HG02763 (cell line): Measurements from ENCODE around the gene GNG12.

Source experiments
- ATAC-seq: cut with Tn5 transposase; IDR thresholded peaks from one replicate; pipeline ENCODE4 v1.9.1; 2021; ENCODE audit warnings: mild to moderate bottlenecking, moderate library complexity; ENCODE audit not compliant: unreplicated experiment

The GNG12 gene

DNA sequence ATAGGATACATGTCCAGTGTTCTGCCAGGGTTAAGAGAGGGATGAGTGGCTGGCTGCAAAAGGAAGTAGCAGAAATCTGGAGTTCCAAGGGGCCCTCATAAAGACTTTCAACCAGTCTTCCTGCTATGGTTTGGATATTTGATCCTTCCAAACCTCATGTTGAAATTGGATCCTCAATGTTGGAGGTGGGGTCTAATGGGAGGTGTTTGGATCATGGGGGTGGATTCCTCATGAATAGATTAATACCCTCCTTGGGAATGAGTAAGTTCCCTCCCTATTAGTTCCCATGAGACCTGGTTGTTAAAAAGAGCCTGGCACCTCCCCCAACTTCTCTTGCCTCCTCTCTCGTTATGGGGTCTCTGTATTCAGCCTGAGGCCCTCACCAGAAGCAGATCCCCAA, 10.1 kb upstream of the GNG12 start:
- no peak for ATAC-seq

DNA sequence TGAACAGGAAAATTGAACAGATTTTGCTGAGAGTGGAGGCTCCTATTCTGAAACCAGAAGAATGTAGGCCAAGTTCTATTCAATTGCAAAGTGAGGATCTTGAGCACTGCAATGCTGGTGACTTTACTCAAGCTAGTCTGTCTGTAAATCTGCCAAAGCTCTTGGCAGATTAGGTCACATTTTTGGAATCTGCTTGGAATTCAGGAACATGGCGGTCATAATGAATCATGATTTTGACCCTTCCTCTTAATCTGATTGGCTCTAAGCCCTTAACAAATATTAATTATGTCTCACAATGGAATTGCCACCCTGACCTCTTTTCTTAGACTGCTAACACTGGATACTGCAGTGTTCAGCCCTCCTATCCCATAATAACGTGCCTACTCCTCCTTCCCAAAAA, 7.2 kb upstream of the GNG12 start:
- no peak for ATAC-seq

DNA sequence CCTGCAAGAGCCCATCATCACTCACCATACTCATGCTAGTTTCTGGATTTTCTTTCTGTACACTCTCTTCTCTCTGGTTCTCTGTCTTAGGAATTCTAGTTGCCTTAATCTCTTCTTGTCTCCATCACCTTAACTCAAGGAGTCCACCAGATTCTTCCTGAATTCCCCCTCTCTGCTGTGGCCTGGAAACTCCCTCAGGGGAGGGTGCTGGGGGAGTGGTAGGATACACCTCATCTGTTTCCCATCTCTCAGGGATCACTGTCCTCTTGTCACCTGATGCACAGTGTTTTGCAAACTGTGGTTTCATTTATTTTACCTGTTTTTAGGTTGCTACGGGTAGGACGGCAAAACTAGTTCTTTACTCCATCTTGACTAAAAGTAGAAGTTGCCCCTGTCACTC, 6.6 kb upstream of the GNG12 start:
- ATAC-seq: no peak

DNA sequence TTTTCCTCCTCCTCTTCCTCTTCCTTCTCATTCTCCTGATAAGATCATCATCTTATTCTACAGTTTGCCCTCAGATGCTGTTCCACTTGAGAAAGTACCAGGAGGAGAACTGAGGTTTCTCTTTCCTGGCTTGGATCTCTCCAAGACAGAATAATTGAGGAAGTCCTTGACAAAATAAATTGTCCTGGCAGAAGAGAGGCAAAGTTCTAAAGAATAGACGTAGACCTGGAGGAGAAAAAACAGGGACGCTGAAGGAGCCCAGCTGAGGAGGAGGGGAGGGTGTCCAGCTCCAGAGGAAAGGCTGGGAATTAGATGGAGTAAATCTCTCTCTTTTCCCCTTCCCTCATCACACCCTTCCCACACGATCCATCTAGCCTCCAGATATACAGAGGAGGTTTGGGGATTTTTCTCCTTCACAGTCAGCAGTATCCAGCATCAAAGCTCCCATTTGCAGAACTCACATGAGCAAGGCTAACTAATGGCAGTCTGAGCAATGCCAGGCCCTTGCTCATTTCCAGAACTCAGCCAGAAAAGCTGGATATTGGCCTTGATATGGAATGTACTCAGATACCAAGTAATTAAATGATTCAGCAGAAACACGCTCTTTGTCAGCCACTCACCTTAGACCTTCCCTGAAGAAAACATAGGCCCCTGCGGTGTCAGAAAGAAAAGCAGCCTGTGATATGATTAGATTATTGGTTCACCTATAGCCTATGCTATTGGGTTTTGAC, 5.1 kb upstream of the GNG12 start:
- no peak for ATAC-seq

DNA sequence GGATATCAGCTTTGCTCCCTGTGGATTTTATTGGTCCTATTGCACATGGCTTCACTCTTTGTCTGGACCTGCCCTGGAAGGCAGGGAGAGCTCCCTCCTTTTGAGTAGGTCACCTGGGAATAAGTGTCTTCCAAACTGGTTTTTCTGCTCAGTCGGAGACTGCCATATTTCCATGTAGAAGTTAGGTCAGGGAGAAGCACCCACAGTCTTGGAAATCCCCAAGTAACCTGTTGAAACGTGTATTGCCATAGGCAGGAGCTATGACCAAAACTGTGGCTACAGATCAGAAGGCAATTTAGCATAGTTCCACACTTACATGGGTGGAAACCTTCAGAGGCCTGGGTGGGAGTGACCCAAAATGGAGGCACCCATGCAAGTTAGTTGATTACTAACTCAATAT, 3.5 kb upstream of the GNG12 start:
- no peak for ATAC-seq

DNA sequence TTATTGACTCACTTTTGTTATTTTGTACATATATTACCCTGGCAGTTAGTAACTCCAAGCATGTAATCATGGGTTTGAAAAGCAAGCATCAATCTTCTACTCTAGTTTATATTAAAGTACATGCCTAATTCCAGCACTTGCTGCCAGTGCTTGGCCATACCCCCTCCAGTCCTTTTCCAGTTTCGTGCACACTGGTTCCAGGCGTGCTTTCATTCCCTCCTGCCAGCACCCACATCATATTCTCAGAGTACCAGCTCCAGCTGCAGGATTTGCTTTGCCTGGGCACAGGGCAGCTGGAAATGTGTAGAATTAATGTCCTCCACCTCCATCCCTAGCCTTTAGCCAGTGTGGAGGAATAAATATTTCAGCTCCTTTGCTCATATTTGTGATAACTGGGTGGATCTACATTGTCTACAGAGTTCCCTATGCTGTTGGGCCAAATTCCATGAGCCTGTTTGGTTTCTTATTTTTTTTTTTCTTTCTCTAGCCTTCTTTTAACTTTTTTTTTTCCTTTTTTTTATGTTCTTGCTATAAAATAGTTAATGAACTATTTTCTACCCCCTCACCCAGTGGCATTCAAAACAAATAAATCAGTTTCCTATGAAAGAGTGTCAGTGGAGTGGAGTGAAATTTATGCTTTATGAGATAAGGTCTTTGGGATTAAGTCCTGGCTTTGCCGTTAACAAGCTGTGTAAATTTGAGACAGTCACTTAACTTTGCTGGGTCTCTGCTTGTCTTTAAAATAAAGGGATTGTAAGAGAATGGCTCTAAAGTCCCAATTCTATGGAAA, 2.6 kb upstream of the GNG12 start:
- no peak for ATAC-seq

DNA sequence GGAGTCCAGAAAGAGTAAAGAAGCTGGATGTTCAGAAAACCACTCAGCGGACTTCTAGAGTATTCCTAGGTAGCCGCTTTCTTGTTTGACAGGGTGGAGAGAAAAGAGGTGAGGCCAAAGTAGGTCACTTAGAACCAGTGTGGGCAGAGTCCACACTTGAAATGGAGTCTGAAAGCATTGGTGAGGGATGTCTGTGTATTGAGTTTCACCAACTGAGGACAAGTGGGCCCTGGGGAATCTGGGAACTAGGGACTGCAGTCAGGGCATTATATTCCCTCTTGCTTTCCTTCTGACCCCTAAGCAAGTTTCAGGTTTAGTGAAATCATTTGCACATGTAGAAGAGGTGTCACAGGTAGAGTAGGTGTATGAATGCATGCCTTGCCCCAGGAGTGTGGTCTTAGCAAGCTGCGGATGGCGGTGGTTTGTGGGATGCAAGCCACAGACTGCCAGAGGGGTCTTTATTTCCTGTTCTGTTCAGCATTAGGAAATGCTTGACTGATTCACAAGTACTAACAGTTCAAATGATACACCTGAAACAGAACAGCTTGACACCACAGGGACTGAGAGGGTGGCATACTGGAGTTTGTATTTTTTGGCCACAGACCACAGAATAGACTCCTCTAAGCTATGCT, 1.1 kb upstream of the GNG12 start:
- no peak for ATAC-seq

DNA sequence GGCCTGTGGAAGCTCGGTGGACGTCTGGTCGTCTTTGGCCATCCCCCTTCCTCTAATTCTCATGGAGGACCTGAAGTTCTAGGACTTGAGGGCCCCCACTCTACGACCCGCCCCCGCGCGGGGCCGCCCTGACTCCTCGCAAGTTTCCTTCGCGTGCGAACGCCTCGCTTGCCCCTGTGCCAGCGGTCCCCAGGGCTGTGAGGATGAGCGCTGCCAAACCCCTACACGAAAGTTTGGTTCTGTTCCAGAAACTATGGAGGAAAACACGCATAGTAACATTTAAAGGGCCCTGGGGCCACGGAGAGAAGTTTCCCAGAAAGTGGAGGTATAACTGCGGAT, 304 bp upstream of the GNG12 start:
- no peak for ATAC-seq

DNA sequence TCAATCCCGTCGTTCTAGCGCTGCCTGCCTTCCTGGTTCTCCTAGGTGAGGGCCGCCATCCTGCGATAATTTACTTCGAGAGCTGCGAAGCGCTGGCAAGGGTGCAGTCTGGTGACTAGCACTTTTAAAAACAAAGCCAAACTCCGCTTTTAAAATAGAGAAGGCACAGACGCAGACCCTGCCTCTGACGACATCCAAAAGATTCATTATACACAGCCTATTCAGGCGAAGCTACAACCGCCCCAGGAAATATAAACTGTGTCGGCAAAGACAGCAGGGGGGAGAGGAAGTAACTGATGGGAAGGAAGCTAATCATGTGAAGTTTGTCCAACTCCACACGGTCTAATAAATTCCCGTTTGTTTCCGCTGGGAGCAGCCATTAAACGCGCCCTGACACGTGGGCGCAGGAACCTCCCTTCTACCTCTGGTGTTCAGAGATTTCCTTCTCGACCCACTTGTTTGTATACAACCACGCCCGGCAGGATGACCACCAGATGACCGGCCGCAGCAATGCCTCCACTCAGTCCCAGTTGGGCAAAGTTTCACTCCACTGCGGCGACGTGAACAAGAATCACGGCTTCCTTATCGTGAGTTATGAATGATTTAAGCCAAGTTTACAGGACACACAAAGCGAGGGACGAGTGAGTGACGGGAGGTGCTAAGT, 1.3 kb downstream of the GNG12 start:
- ATAC-seq: no peak

DNA sequence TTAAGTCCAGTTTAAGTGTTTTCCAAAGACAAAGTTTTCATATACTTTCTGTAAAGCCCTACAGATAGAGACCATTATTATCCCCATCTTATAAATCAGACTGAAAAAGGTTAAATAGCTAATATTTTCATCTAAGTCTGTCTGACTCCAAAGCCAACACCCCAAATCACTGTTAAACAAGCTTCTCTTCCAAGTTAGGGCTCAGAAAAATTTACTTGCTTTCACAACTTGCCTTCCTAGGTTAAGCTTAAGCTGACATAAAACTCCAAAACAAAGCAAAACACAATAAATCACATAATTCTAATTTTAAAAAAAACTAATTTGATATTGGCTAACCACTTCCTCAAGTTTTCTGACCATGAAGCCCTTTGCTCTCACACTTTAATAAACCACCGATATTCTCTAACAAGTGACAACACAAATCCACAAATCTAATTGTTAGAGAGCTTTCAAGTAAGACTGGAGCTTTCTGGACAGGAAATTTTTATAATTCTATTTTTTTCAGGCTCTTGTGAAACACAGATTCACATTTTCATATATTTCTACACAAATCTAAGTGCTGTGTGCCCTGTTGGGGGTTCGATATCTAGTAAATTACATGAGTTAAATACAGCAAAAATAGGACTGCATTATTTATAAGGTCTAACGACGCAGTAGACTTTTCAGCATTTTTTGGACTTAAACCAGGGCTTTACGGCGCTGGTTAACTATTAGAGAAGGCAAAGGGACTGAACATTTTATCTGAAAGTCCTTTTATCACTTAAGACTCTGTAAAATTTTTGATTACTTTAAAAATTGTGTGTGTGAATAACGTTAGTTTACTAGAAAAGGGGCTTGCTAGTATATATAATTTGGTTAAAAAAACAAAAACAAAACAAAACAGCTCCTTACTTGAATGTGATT, 2.1 kb downstream of the GNG12 start:
- ATAC-seq: no peak

DNA sequence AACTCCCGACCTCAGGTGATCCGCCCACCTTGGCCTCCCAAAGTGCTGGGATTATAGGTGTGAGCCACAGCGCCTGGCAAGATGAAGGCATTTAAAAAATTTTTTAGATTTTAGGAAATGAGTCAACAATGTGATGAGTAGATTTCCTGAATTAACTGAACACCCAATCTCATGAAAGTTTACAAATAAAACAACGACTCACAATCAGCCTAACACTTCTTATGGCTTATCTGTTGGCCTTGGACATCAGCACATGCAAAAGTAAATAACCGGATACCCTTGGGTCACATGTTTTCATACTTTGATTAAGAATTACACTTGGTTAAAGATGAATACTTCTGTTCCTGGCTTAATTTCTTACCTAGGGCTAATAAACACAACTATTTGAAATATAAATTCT, 3.0 kb downstream of the GNG12 start:
- no peak for ATAC-seq

DNA sequence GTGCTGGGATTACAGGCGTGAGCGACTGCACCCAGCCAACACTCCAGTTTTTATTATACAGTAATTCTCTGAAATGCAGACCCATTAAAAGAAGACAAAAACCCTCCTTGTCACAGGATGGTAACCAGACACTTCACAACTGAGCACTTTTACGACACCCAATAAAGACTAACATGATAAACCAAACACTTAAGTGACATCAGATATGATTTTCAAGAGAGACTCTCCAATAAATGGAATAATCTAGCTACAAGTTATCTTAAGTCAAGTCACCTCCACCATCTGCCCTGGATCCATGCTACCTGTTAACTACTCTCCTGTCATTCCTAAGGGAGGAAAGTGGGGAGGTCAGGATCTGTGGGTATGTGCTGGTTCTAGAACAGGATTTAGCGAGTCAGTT, 5.6 kb downstream of the GNG12 start:
- no peak for ATAC-seq

DNA sequence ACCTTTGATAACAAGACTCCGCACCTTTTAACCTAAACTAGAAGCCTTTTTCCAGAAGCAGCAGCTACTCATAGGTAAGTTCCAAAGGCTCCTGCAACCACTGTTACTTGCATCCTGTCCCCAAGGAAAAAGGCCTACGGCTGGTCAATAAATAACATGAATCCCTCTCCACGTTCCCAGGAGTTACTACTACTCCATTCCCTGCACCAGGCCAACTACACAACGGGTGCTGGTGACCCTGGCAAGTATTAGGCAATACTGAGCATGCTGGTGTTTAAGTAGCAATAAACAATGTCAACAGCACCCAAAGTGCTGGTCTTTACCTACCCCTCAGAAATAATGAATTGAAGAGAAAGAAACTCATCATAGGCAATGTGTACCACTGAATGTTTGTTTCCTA, 7.7 kb downstream of the GNG12 start:
- ATAC-seq: no peak

DNA sequence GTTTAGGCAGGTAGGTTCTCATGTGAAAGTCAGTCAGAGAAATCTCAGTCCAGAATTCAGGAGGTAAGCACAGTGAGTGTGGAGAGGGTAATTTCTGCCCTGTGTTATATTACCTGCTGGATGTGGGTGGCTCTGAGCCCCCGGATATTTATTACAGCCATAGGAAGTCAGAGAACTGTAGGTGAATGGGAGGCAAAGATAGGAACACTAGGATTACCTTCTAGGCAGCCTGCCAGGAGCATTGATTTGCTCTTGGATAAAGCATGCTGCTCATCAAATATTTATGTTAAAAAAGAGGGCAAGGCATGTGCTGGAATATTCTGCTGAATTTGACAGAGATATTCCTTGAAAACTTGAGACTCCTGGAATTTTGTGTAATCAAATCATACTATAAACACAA, 8.5 kb downstream of the GNG12 start:
- no peak for ATAC-seq

DNA sequence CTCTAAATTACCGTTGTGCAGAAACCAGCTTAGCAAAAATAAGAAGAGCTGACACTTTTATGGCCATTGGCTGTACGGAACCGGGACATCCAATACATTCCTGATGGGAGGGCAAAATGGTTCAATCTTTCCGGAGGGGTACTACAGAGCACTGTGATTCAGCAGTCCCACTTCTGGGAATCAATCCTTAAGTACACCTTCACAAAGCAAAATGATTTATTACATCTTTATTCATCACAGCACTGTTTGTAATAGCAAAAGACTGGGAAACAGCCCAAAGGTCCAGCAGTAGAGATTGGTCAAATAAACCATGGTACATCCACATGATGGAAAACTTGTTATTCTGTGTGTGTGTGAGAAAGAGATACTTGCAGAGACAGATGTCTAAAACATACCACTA, 9.7 kb downstream of the GNG12 start:
- ATAC-seq: no peak

DNA sequence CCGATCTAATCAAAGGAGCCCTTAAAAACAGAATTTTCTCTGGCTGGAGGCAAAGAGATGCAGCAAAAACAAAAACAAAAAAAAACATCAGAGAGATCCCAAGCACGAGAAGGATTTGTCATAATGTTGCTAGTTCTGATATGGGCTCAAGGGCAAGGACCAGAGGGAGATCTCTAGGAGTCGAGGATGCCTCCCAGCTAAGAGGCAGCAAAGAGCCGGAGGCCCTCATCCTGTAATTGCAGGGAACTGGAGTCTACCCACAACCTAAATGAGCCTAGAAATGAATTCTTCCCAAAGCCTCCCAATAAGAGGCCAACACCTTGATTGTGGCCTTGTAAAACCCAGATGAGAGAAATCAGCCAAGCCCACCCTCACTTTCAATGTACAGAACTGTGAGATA, 12.0 kb downstream of the GNG12 start:
- no peak for ATAC-seq

DNA sequence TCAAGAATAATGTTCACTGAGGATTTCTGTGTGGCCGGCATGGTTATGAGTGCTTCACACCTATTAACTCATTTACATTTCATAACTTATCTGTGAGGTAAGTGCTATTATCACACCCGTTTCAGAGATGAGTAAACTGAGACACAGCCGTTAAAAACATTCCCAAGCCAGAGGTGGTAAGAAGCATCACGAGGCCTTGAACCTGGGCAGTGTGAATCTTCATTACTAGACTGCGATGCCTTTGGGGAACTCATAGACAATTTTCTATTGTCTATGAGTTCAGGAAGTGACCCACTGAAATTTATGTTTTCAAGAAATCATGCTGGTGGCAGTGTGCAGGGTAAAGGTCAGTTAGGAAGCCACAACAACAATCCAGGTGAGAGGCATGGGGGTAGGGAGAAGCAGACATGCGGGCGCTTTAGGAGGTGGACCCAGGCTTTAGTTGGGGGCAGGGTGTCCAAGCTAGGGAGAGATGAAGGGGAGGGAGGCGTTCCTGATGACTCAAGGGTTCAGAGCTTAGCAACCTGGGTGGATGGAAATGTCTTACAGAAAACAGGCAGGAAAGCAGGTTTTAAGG, 14.5 kb downstream of the GNG12 start:
- ATAC-seq: no peak

DNA sequence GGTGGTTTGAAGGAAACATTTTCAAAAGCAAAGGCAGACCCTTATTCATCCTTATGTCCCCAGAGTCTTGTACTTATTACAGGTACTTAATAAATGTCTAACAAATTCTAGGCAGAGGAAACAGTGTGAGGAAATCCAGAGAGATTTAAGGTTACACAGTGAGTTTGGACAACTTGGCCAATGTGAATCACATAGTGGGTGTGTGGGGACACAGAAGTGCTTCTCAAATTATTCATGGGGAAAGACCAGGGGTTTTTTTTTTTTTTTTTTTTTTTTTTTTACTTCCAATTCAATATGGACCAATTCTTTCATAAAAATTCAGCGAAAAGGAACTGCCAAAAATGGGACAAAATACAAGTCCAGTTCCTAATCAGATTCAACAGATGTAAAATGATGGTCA, 15.1 kb downstream of the GNG12 start:
- no peak for ATAC-seq

DNA sequence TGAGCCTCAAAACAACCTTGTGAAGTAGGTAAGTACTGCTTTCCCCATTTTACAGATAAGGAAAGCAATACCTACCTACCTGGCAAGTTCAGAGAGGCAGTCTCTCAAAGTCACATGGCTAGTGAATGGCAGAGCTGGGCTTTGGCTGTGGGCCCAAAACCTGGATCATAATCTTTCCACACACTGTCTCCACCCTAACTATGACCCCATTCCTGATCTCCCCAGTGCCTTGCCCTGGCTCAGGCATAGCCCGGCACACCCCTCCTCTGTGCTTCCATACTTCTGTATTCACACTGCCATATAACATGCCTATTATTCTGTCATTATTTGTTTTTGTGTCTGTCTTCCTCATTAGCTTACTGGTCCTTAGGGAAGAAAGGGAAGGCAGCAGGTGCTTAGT, 15.9 kb downstream of the GNG12 start:
- no peak for ATAC-seq

DNA sequence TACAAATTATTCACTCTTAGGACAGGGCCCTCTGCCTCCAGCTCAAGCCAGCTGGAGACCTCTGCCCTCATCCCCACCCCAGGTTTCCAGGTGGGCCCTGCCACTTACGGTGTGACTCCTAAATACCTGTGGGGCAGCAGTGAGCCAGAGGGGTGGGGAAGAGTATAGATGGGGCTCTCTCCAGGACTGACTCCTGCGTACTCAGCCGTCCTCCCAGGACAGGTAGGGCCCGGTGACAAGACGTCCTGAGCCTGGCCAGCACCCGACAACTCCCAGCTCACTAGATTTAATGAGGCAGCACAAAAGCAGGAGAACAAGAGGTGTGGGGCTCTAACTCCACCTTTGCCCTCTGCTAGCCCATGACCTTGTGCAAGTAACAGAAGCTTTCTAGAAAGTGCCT, 16.8 kb downstream of the GNG12 start:
- ATAC-seq: no peak
